ENCODE measurements around the gene PIGU. TPM values are rescaled to one million over a fixed set of nuclear protein-coding genes. Genes with fewer than 3 reads are reported as not detected.

The PIGU gene
- total RNA-seq, 1 donor from 2014 or later, result 40.1 TPM

DNA sequence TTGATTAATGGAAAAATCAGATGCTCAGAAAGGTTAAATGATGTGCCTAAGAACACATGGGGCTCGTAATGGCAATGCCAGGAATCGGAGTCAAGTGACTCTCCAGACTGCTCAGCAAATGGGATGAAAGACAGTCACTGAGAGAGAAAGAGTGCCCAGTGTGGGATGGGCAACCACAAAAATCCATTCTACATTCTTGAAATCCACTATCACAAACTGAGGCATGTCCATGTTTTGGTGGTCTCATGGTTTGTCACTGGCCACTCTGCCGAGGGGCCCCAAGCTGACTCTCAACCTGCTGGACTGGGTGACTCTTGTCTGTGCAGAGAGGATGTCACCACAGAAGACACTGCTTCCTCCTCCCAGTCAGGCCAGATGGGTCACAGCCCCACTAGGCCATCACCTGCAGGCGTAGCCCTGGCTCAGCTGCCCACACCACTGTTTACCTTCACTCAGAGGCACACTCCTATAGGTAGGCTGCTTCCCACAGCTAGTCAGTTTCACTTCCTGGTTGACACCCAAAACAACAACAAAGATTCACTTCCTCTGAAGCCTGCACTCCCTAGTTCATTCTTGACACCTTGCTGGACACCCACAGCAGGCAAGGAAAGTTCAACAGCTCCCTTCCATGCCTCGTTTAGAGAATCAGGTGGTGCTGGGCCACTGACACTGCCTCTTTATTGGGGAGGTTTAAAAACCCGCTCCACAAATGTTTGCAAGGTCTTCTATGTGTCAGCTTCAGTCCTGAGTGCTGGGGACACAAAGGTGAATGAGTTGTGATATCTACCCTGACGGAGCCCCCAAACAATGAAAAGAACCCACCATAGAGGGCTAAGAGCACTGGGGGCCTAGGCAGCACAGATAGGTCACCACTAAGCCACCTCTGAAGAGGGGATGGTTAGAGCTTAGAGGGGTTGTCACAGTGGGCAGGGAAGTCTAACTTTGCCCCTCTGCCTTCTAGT, 96.6 kb downstream of the PIGU start:
- Mint-ChIP-seq H3K27ac (no peak overlapping the region), H3K4me3 (no peak overlapping the region), H3K9me3 (no peaks in the 10 kb centered on the region), H3K4me1 (no peaks in the 10 kb centered on the region), H3K36me3 (peaks cover 8% of the 10 kb centered on the region), H3K27me3 (ENCODE audit: insufficient read depth, low read depth) (peaks cover 2% of the 10 kb centered on the region)
- Histone ChIP-seq H3K9me3 (ENCODE audit: low read depth) (no peaks in the 10 kb centered on the region), H3F3A (ENCODE audit: low read depth) (no peaks in the 10 kb centered on the region), H3K27ac (no peak overlapping the region), H3K27me3 (no peaks in the 10 kb centered on the region), H3K4me3 (no peak overlapping the region), H3K36me3 (no peaks in the 10 kb centered on the region), H3K4me1 (peaks cover 4% of the 10 kb centered on the region), H3K4me2 (no peak overlapping the region), H2AFZ (replicated peaks) (no peak overlapping the region), H4K20me1 (ENCODE audit: low read depth) (no peaks in the 10 kb centered on the region), H3K9ac (no peak overlapping the region), H3K79me2 (ENCODE audit: low read depth) (no peaks in the 10 kb centered on the region)
- DNase-seq (ENCODE audit: low spot score), result no peak
- TF ChIP-seq EZH2 (IDR thresholded peaks at IDR 0.05), result no peak
- TF ChIP-seq EZH2phosphoT487 (IDR thresholded peaks at IDR 0.05), result no peak
- TF ChIP-seq, protein P1, sequence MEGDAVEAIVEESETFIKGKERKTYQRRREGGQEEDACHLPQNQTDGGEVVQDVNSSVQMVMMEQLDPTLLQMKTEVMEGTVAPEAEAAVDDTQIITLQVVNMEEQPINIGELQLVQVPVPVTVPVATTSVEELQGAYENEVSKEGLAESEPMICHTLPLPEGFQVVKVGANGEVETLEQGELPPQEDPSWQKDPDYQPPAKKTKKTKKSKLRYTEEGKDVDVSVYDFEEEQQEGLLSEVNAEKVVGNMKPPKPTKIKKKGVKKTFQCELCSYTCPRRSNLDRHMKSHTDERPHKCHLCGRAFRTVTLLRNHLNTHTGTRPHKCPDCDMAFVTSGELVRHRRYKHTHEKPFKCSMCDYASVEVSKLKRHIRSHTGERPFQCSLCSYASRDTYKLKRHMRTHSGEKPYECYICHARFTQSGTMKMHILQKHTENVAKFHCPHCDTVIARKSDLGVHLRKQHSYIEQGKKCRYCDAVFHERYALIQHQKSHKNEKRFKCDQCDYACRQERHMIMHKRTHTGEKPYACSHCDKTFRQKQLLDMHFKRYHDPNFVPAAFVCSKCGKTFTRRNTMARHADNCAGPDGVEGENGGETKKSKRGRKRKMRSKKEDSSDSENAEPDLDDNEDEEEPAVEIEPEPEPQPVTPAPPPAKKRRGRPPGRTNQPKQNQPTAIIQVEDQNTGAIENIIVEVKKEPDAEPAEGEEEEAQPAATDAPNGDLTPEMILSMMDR (IDR thresholded peaks at IDR 0.05), result no peak

DNA sequence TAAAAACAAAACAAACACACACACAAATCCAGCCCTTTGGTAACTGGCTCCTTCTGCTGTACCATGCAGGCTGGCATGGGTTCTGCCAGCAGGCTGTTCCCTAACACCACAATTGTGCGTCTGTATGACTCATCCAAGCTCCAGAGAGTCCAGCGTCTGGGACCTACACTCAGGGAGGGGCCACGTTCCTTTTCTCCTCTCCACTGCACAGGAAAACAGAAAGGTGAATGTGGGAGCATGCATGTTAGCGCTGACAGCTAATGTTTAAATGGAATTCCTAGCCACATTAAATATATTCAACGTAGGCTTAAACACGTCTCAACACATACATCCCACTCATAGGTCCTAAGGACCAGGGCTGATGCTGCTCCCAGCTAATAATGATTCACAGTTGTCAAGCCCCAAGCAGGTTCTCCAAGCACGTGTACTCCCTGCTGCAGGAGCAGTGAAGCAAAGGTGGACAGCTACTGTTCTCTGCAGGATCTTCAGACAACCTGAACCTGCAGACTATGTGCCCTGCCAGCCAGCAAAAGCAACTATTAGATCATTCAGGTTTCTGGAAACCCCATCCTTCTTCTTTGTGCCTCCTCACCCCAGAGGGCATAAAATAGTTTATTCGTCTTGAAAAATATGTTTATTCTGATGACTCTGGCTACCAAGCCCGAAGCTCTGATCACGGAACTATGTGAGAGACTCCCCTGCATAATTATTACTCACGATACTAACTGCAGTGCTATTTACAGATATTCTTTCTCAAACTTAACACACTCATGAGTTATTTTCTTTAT, 97.5 kb downstream of the PIGU start:
- Histone ChIP-seq H3F3A (ENCODE audit: low read depth) (no peaks in the 10 kb centered on the region), H3K27ac (no peak overlapping the region), H2AFZ (replicated peaks) (no peak overlapping the region), H3K4me1 (peaks cover 4% of the 10 kb centered on the region), H3K79me2 (ENCODE audit: low read depth) (no peaks in the 10 kb centered on the region), H3K9ac (no peak overlapping the region), H3K36me3 (no peaks in the 10 kb centered on the region), H3K4me3 (no peak overlapping the region), H3K4me2 (no peak overlapping the region), H3K9me3 (ENCODE audit: low read depth) (no peaks in the 10 kb centered on the region), H4K20me1 (ENCODE audit: low read depth) (no peaks in the 10 kb centered on the region), H3K27me3 (no peaks in the 10 kb centered on the region)
- H3K27me3 Mint-ChIP-seq (ENCODE audit: insufficient read depth, low read depth), result peaks cover 2% of the 10 kb centered on the region
- H3K36me3 Mint-ChIP-seq, result peaks cover 13% of the 10 kb centered on the region
- H3K4me3 Mint-ChIP-seq, result no peak overlapping the region
- no peak overlapping the region for H3K27ac Mint-ChIP-seq
- H3K4me1 Mint-ChIP-seq, result no peaks in the 10 kb centered on the region
- DNase-seq (ENCODE audit: low spot score), result no peak
- H3K9me3 Mint-ChIP-seq, result no peaks in the 10 kb centered on the region
- TF ChIP-seq EZH2 (IDR thresholded peaks at IDR 0.05) (no peak), EZH2phosphoT487 (IDR thresholded peaks at IDR 0.05) (no peak)
- TF ChIP-seq, protein P1 (IDR thresholded peaks at IDR 0.05), result no peak

DNA sequence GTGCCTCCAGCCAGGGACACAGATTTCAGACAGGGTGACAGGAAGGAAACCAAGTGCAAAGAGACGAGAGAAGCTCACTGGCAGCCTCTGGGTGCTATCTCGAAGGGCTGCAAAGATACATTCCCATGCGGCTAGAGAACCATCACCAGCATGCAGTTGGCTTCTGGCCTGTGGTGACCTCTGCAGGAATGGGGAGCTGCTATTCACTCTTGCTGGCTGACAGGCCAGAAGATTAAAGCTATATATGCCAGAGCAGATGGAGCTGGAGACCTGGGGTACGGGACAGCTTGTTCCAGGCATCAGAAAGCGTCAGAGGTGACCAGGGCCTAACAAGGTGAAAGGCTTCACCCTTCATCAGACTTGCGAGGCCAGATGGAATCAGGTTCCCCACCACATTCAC, 98.4 kb downstream of the PIGU start:
- H3K9me3 Mint-ChIP-seq, result no peaks in the 10 kb centered on the region
- Histone ChIP-seq H3K79me2 (ENCODE audit: low read depth) (no peaks in the 10 kb centered on the region), H3K4me1 (peaks cover 4% of the 10 kb centered on the region), H3K27me3 (no peaks in the 10 kb centered on the region), H3K9me3 (ENCODE audit: low read depth) (no peaks in the 10 kb centered on the region), H3K9ac (no peak overlapping the region), H4K20me1 (ENCODE audit: low read depth) (no peaks in the 10 kb centered on the region), H3K36me3 (no peaks in the 10 kb centered on the region), H2AFZ (replicated peaks) (no peak overlapping the region), H3K4me3 (no peak overlapping the region), H3K27ac (no peak overlapping the region), H3F3A (ENCODE audit: low read depth) (no peaks in the 10 kb centered on the region), H3K4me2 (no peak overlapping the region)
- H3K4me3 Mint-ChIP-seq, result no peak overlapping the region
- H3K27ac Mint-ChIP-seq, result no peak overlapping the region
- TF ChIP-seq EZH2phosphoT487 (IDR thresholded peaks at IDR 0.05) (no peak), EZH2 (IDR thresholded peaks at IDR 0.05) (no peak)
- TF ChIP-seq, protein P1 (IDR thresholded peaks at IDR 0.05), result no peak
- no peak for DNase-seq (ENCODE audit: low spot score)
- H3K27me3 Mint-ChIP-seq (ENCODE audit: insufficient read depth, low read depth), result peaks cover 2% of the 10 kb centered on the region
- H3K4me1 Mint-ChIP-seq, result no peaks in the 10 kb centered on the region
- peaks cover 18% of the 10 kb centered on the region for H3K36me3 Mint-ChIP-seq
